Measurements from ENCODE around the gene DDX41.

Gene DDX41

GRCh38 chr5:177520916-177521513 lies 4.3 kb upstream of the DDX41 start:
- DNase-seq (ENCODE audit: low read depth), result no peak
- H3K4me3 ChIP-seq (ENCODE audit: low read length), result no peak overlapping the region
- TF ChIP-seq CTCF (conservative IDR thresholded peaks at IDR 0.05; ENCODE audit: low read length), result peak; percentile 15

- DNase-seq (ENCODE audit: low read depth), result no peak
- TF ChIP-seq CTCF (conservative IDR thresholded peaks at IDR 0.05; ENCODE audit: low read length), result no peak
- no peak overlapping the region for H3K4me3 ChIP-seq (ENCODE audit: low read length)
Measured at GRCh38 chr5:177520271-177520670, 3.5 kb upstream of the DDX41 start.

GRCh38 chr5:177519463-177520235 lies 2.9 kb upstream of the DDX41 start:
- no peak overlapping the region for H3K4me3 ChIP-seq (ENCODE audit: low read length)
- no peak for TF ChIP-seq CTCF (conservative IDR thresholded peaks at IDR 0.05; ENCODE audit: low read length)
- DNase-seq (ENCODE audit: low read depth), result no peak

GRCh38 chr5:177515580-177515979 lies 1.2 kb downstream of the DDX41 start:
- TF ChIP-seq CTCF (conservative IDR thresholded peaks at IDR 0.05; ENCODE audit: low read length), result no peak
- peak overlapping the region; percentile 100 for H3K4me3 ChIP-seq (ENCODE audit: low read length)
- no peak for DNase-seq (ENCODE audit: low read depth)

- DNase-seq (ENCODE audit: low read depth), result no peak
- TF ChIP-seq CTCF (conservative IDR thresholded peaks at IDR 0.05; ENCODE audit: low read length), result no peak
- no peak overlapping the region for H3K4me3 ChIP-seq (ENCODE audit: low read length)
Measured at GRCh38 chr5:177514541-177514940, 2.2 kb downstream of the DDX41 start.

- no peak for DNase-seq (ENCODE audit: low read depth)
- no peak for TF ChIP-seq CTCF (conservative IDR thresholded peaks at IDR 0.05; ENCODE audit: low read length)
Measured at GRCh38 chr5:177513500-177513899, 3.3 kb downstream of the DDX41 start.

More at GRCh38 chr5:177513500-177513899, 3.3 kb downstream of the DDX41 start:
- H3K4me3 ChIP-seq (ENCODE audit: low read length), result no peak overlapping the region

Data from AG10803 (cell line).